Spleen (tissue), 7 donors: ENCODE measurements around the gene HOXC10.

Experiments used
- CTCF ChIP-seq, 11 experiments: fragments of 200-600 bp in 7 of 11; fragments of 450-650 bp in 4 of 11; sonication (generic) in 4 of 11; IDR thresholded peaks in 8 of 11; conservative IDR thresholded peaks in 3 of 11; 1 replicate in 7 of 11; 2 replicates in 4 of 11; pipeline versions ENCODE4 v1.4.0 to v1.8.0; 2016 to 2021; ENCODE audit warnings: antibody characterized with exemption in 11 of 11, inconsistent platforms in 4 of 11, mild to moderate bottlenecking in 1 of 11
- POLR2A ChIP-seq, 3 donors: fragments of 450-650 bp; IDR thresholded peaks; one replicate each; pipeline ENCODE4 v1.5.1; 2017; ENCODE audit warnings: antibody characterized with exemption in 3 of 3, mild to moderate bottlenecking in 1 of 3
- POLR2AphosphoS5 ChIP-seq, 3 donors: sonication (generic); formaldehyde crosslinking; IDR thresholded peaks; one replicate each; pipeline ENCODE4 v1.5.1; 2017; ENCODE audit warnings: antibody characterized with exemption in 3 of 3
- donor health status: DM: no; HTN: no; CAD: no; lungs with moderate emphysema.
- donor health status: DM: no; HTN: no; CAD: no.
- donor health status: DM: no; HTN: no; CAD: no.

GRCh38 chr12:53982648-53983567, 2.0 kb upstream of the HOXC10 start:
- TF ChIP-seq CTCF (IDR thresholded peaks at IDR 0.05 in 8 of 11, conservative IDR thresholded peaks at IDR 0.05 in 3 of 11) (no peak), POLR2A (IDR thresholded peaks at IDR 0.05) (no peak), POLR2AphosphoS5 (IDR thresholded peaks at IDR 0.05) (no peak)
